Left lobe of liver (tissue), 2 donors: ENCODE data around the gene PLAC8L1. TPM values are rescaled to one million over a fixed set of nuclear protein-coding genes. Genes with fewer than 3 reads are reported as not detected.

Experiments
- ATAC-seq: fragments of 200-7000 bp; cut with Tn5 transposase; one replicate; pipeline ENCODE4 v1.9.1; 2020; ENCODE audit warnings: mild to moderate bottlenecking, moderate library complexity
- DNase-seq: peaks from one replicate; pipeline ENCODE4 v3.0.0-alpha.2; 2020; ENCODE audit warnings: low spot score
- total RNA-seq: library from RNA; stranded (reverse); gene quantifications from one replicate; pipeline ENCODE4 v1.2.1, GENCODE V29; 2021
- donor health status: DM: no; HTN: no; CAD: no; lungs with moderate emphysema.
- donor health status: DM: no; HTN: yes; CAD: no.

Gene PLAC8L1
- total RNA-seq, 1 donor from 2014 or later, result not detected

- ATAC-seq, result peak; percentile 94
Observed at GRCh38 chr5:146047396-146047795, 58.0 kb downstream of the PLAC8L1 start.

GRCh38 chr5:146043722-146044121, 61.7 kb downstream of the PLAC8L1 start:
- ATAC-seq, result no peak
- DNase-seq, result no peak

More at GRCh38 chr5:146047396-146047795, 58.0 kb downstream of the PLAC8L1 start:
- DNase-seq, result peak; percentile 69

- no peak for ATAC-seq
Observed at GRCh38 chr5:146042628-146043279, 62.6 kb downstream of the PLAC8L1 start.

GRCh38 chr5:146041180-146041789, 64.1 kb downstream of the PLAC8L1 start:
- ATAC-seq, result peak; percentile 67

More at GRCh38 chr5:146042628-146043279, 62.6 kb downstream of the PLAC8L1 start:
- DNase-seq, result no peak

GRCh38 chr5:146040527-146040926, 64.8 kb downstream of the PLAC8L1 start:
- ATAC-seq, result peak; percentile 64
- no peak for DNase-seq

More at GRCh38 chr5:146041180-146041789, 64.1 kb downstream of the PLAC8L1 start:
- DNase-seq, result no peak

GRCh38 chr5:146039420-146039819, 66.0 kb downstream of the PLAC8L1 start:
- ATAC-seq, result peak; percentile 78
- DNase-seq, result no peak

- ATAC-seq (no peak), DNase-seq (no peak)
Observed at GRCh38 chr5:146034605-146035004, 70.8 kb downstream of the PLAC8L1 start.

Other genes with a start within 250 kb of the PLAC8L1 start
- not detected for gene GRXCR2, start 232.6 kb downstream of the PLAC8L1 start, total RNA-seq
- gene SH3RF2, start 169.0 kb downstream of the PLAC8L1 start, total RNA-seq, result 18.0 TPM
- 24.1 TPM for gene LARS1, start 77.1 kb upstream of the PLAC8L1 start, total RNA-seq
- 5.6 TPM for gene RBM27, start 98.0 kb upstream of the PLAC8L1 start, total RNA-seq
- gene POU4F3, start 233.3 kb upstream of the PLAC8L1 start, total RNA-seq, result not detected